Activated CD4-positive, CD25-positive, alpha-beta regulatory T cell treated with anti-CD3 and anti-CD28 coated beads, Interleukin-2, amount 50 U/mL, for 24 hours (primary cell): ENCODE measurements around the gene ARHGAP23.
"Not testable (repeated sequence)": the region's sequence is repeated elsewhere in the genome, so short reads cannot be mapped to it uniquely, and the experiment has no call there.

Experiments
- ATAC-seq, 2 donors: fragments of 150-1000 bp; cut with Tn5 transposase; one replicate each; pipeline ENCODE4 v1.10.0; 2021; ENCODE audit warnings: mild to moderate bottlenecking in 1 of 2, moderate library complexity in 1 of 2

Gene ARHGAP23

GRCh38 chr17:38492067-38493040 is 64.1 kb downstream of the ARHGAP23 start:
- peak in 1 of 2 donors; percentile 73 for ATAC-seq

- not testable (repeated sequence) for ATAC-seq
These were observed 65.9 kb downstream of the ARHGAP23 start for GRCh38 chr17:38494152-38494551.

DNA sequence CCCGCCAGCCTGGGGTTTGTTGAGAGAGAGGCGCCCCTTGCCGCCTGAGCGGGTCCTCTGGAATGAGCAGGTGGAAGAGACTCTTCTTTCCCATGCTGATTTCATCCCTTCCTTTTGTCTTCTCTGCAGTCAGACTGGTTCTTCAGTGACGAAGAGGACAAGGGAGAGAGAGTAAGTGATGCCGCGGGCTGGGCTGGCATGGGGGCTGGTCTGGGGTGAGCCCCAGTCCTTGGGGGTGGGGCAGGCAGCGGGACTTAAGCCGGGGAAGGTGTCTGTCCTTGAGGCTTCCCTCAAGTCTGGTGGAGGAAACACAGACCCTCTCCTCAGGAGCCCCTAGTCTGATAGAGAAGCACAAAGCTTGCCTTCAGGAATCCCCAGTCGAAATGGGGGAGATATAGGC is 69.4 kb downstream of the ARHGAP23 start:
- ATAC-seq = not testable (repeated sequence)

- no peak for ATAC-seq
These were observed 70.1 kb downstream of the ARHGAP23 start for GRCh38 chr17:38498353-38498752.

GRCh38 chr17:38499230-38499629 is 71.0 kb downstream of the ARHGAP23 start:
- not testable (repeated sequence) for ATAC-seq

- not testable (repeated sequence) for ATAC-seq
These were observed 73.5 kb downstream of the ARHGAP23 start for GRCh38 chr17:38501718-38502117.

GRCh38 chr17:38503286-38503913 is 75.1 kb downstream of the ARHGAP23 start:
- ATAC-seq = not testable (repeated sequence)

DNA sequence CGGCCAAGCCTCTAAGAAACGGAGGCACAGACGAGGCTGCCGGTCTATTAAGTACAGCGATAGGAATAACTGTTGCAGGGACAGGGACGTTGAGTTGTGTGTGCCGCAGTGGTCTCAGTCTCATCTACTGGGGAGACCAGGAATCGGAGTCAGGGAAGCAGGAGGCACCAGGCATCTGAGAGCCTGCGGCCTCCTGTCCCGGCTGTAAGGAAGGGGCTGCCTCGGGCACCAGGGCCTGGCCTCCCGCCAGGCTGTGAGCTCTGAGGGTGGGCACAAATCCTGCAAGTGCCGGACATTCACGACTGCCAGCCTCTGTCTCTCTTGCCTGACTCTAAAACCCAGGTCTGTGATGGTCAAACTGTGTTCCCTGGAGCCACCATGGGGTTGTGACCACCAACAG is 76.0 kb downstream of the ARHGAP23 start:
- no peak for ATAC-seq

GRCh38 chr17:38507436-38507835 is 79.2 kb downstream of the ARHGAP23 start:
- no peak for ATAC-seq

GRCh38 chr17:38507921-38508569 is 79.8 kb downstream of the ARHGAP23 start:
- no peak for ATAC-seq

GRCh38 chr17:38508570-38508950 is 80.3 kb downstream of the ARHGAP23 start:
- no peak for ATAC-seq

GRCh38 chr17:38508954-38509771 is 80.9 kb downstream of the ARHGAP23 start:
- peak; percentile 82 to 86 for ATAC-seq

DNA sequence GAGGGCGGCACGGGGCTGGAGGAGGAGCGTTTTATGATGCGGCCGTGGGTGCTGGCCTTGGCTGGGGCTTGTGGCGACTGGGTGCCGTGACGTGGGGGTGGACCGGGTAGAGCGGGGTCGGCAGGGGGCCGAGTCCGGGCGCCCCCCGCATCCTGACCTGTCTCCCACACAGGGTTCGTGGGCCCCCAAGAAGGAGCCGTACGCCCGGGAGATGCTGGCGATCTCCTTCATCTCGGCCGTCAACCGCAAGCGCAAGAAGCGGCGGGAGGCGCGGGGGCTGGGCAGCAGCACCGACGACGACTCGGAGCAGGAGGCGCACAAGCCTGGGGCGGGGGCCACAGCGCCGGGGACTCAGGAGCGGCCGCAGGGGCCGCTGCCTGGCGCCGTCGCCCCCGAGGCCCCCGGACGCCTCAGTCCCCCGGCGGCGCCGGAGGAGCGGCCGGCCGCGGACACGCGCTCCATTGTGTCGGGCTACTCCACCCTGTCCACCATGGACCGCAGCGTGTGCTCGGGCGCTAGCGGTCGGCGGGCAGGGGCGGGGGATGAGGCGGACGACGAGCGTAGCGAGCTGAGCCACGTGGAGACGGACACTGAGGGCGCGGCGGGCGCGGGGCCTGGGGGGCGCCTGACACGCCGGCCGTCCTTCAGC is 81.6 kb downstream of the ARHGAP23 start:
- ATAC-seq = peak; percentile 6 to 27

GRCh38 chr17:38510421-38511149 is 82.3 kb downstream of the ARHGAP23 start:
- ATAC-seq = peak in 1 of 2 donors; percentile 18

- ATAC-seq = no peak
These were observed 83.2 kb downstream of the ARHGAP23 start for GRCh38 chr17:38511150-38512108.

- no peak for ATAC-seq
These were observed 84.3 kb downstream of the ARHGAP23 start for GRCh38 chr17:38512473-38513058.

DNA sequence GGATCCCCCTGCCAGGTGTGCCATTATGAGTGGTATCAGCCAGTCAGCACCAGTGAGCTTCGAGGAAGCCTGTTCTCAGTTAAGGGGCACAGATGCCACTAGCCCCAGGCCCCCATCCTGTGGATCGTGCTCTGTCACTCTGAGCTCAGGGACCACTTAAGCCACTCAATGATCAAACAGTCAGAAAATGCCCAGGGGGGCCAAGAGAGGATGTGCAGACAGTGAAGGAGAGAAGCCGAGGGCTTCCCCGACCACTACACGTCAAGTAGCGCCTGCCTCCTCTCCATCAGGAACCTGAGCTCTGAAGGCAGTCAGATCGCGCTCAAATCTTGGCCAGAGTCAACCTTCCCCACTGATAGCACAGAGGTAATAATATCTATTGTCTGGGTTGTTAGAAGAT is 98.3 kb downstream of the ARHGAP23 start:
- not testable (repeated sequence) for ATAC-seq

- ATAC-seq = not testable (repeated sequence)
These were observed 99.9 kb downstream of the ARHGAP23 start for GRCh38 chr17:38528141-38528540.

- ATAC-seq = not testable (repeated sequence)
These were observed 102.6 kb downstream of the ARHGAP23 start for GRCh38 chr17:38530856-38531255.
